ENCODE measurements around the gene MS4A8.
"Not testable (repeated sequence)": the region's sequence is repeated elsewhere in the genome, so short reads cannot be mapped to it uniquely, and the experiment has no call there.

Gene MS4A8

GRCh38 chr11:60725592-60725991 lies 26.2 kb downstream of the MS4A8 start:
- no peak for DNase-seq (ENCODE audit: low read depth)

- DNase-seq (ENCODE audit: low read depth) = no peak
Measured at GRCh38 chr11:60731586-60731985, 32.2 kb downstream of the MS4A8 start.

- no peak for DNase-seq (ENCODE audit: low read depth)
Measured at GRCh38 chr11:60734279-60734678, 34.9 kb downstream of the MS4A8 start.

GRCh38 chr11:60739114-60739513 lies 39.7 kb downstream of the MS4A8 start:
- no peak for DNase-seq (ENCODE audit: low read depth)

GRCh38 chr11:60740573-60740972 lies 41.2 kb downstream of the MS4A8 start:
- DNase-seq (ENCODE audit: low read depth) = no peak

GRCh38 chr11:60741421-60741820 lies 42.0 kb downstream of the MS4A8 start:
- no peak for DNase-seq (ENCODE audit: low read depth)

GRCh38 chr11:60743058-60743457 lies 43.6 kb downstream of the MS4A8 start:
- DNase-seq (ENCODE audit: low read depth) = no peak

- no peak for DNase-seq (ENCODE audit: low read depth)
Measured at GRCh38 chr11:60744114-60744513, 44.7 kb downstream of the MS4A8 start.

- no peak for DNase-seq (ENCODE audit: low read depth)
Measured at GRCh38 chr11:60747359-60747873, 48.0 kb downstream of the MS4A8 start.

GRCh38 chr11:60748225-60748624 lies 48.8 kb downstream of the MS4A8 start:
- DNase-seq (ENCODE audit: low read depth) = no peak

- DNase-seq (ENCODE audit: low read depth) = no peak
Measured at GRCh38 chr11:60748821-60749220, 49.4 kb downstream of the MS4A8 start.

GRCh38 chr11:60750911-60751310 lies 51.5 kb downstream of the MS4A8 start:
- no peak for DNase-seq (ENCODE audit: low read depth)

- DNase-seq (ENCODE audit: low read depth) = no peak
Measured at GRCh38 chr11:60753309-60753708, 53.9 kb downstream of the MS4A8 start.

GRCh38 chr11:60754887-60755286 lies 55.5 kb downstream of the MS4A8 start:
- no peak for DNase-seq (ENCODE audit: low read depth)

GRCh38 chr11:60756307-60757032 lies 57.1 kb downstream of the MS4A8 start, which contains the start of gene MS4A15:
MS4A15 (plus strand) TSS chr11:60756867; CDS start chr11:60763734, 6,867 bp downstream.
- DNase-seq (ENCODE audit: low read depth) = no peak

GRCh38 chr11:60757231-60757800 lies 57.9 kb downstream of the MS4A8 start:
- DNase-seq (ENCODE audit: low read depth) = no peak

- not testable (repeated sequence) for DNase-seq (ENCODE audit: low read depth)
Measured at GRCh38 chr11:60758671-60759070, 59.3 kb downstream of the MS4A8 start.

GRCh38 chr11:60759438-60760225 lies 60.2 kb downstream of the MS4A8 start:
- not testable (repeated sequence) for DNase-seq (ENCODE audit: low read depth)

- no peak for DNase-seq (ENCODE audit: low read depth)
Measured at GRCh38 chr11:60761436-60762190, 62.2 kb downstream of the MS4A8 start.

GRCh38 chr11:60762851-60763691 lies 63.7 kb downstream of the MS4A8 start:
- no peak for DNase-seq (ENCODE audit: low read depth)
